ENCODE measurements around the gene UBE2D1.

Gene UBE2D1

GRCh38 chr10:58316874-58317273 lies 17.9 kb upstream of the UBE2D1 start:
- no peaks in the 10 kb centered on the region for H4K20me1 ChIP-seq (ENCODE audit: insufficient read depth, low read length)
- peaks cover 5% of the 10 kb centered on the region for H3K27me3 ChIP-seq (ENCODE audit: insufficient read depth, low read length, poor library complexity)
- DNase-seq = no peak
- H2AFZ ChIP-seq (ENCODE audit: low read depth, low read length) = no peak overlapping the region
- no peaks in the 10 kb centered on the region for H3K36me3 ChIP-seq (ENCODE audit: insufficient read depth, low read length)
- ATAC-seq (ENCODE audit: insufficient read depth, low read depth) = no peak
- no peak overlapping the region for H3K27ac ChIP-seq (ENCODE audit: low read length)
- no peaks in the 10 kb centered on the region for H3K4me1 ChIP-seq (ENCODE audit: insufficient read depth, low read length)
- no peaks in the 10 kb centered on the region for H3K9me3 ChIP-seq (ENCODE audit: insufficient read depth, low read length, severe bottlenecking)
- H3K4me3 ChIP-seq (ENCODE audit: low read depth in 1 of 2, low read length in 2 of 2) = no peak overlapping the region
- H3K79me2 ChIP-seq (ENCODE audit: insufficient read depth, low read length) = no peaks in the 10 kb centered on the region
- H3K4me2 ChIP-seq (ENCODE audit: insufficient read depth, low read length) = no peak overlapping the region
- TF ChIP-seq EZH2 (IDR thresholded peaks at IDR 0.05; ENCODE audit: borderline replicate concordance, low read depth, low read length, severe bottlenecking) (no peak), CTCF (IDR thresholded peaks at IDR 0.05; ENCODE audit: borderline replicate concordance, extremely low read depth, low read length, poor library complexity, severe bottlenecking) (no peak)
- H3K9ac ChIP-seq (ENCODE audit: low read depth, low read length) = no peak overlapping the region

GRCh38 chr10:58318346-58318745 lies 16.5 kb upstream of the UBE2D1 start:
- no peak overlapping the region for H2AFZ ChIP-seq (ENCODE audit: low read depth, low read length)

GRCh38 chr10:58319599-58319998 lies 15.2 kb upstream of the UBE2D1 start:
- Histone ChIP-seq H3K27ac (ENCODE audit: low read length) (no peak overlapping the region), H2AFZ (ENCODE audit: low read depth, low read length) (no peak overlapping the region), H3K79me2 (ENCODE audit: insufficient read depth, low read length) (no peaks in the 10 kb centered on the region), H3K4me3 (ENCODE audit: low read depth in 1 of 2, low read length in 2 of 2) (no peak overlapping the region), H3K27me3 (ENCODE audit: insufficient read depth, low read length, poor library complexity) (no peaks in the 10 kb centered on the region), H4K20me1 (ENCODE audit: insufficient read depth, low read length) (no peaks in the 10 kb centered on the region), H3K9me3 (ENCODE audit: insufficient read depth, low read length, severe bottlenecking) (no peaks in the 10 kb centered on the region), H3K9ac (ENCODE audit: low read depth, low read length) (no peak overlapping the region), H3K4me1 (ENCODE audit: insufficient read depth, low read length) (peaks cover 12% of the 10 kb centered on the region), H3K36me3 (ENCODE audit: insufficient read depth, low read length) (no peaks in the 10 kb centered on the region), H3K4me2 (ENCODE audit: insufficient read depth, low read length) (no peak overlapping the region)
- no peak for TF ChIP-seq CTCF (IDR thresholded peaks at IDR 0.05; ENCODE audit: borderline replicate concordance, extremely low read depth, low read length, poor library complexity, severe bottlenecking)
- no peak for TF ChIP-seq EZH2 (IDR thresholded peaks at IDR 0.05; ENCODE audit: borderline replicate concordance, low read depth, low read length, severe bottlenecking)
- ATAC-seq (ENCODE audit: insufficient read depth, low read depth) (no peak), DNase-seq (no peak)

More at GRCh38 chr10:58318346-58318745, 16.5 kb upstream of the UBE2D1 start:
- Histone ChIP-seq H3K9ac (ENCODE audit: low read depth, low read length) (no peak overlapping the region), H3K4me1 (ENCODE audit: insufficient read depth, low read length) (peaks cover 11% of the 10 kb centered on the region), H3K79me2 (ENCODE audit: insufficient read depth, low read length) (no peaks in the 10 kb centered on the region), H3K27ac (ENCODE audit: low read length) (no peak overlapping the region), H4K20me1 (ENCODE audit: insufficient read depth, low read length) (no peaks in the 10 kb centered on the region), H3K9me3 (ENCODE audit: insufficient read depth, low read length, severe bottlenecking) (no peaks in the 10 kb centered on the region), H3K4me2 (ENCODE audit: insufficient read depth, low read length) (no peak overlapping the region), H3K36me3 (ENCODE audit: insufficient read depth, low read length) (no peaks in the 10 kb centered on the region), H3K4me3 (ENCODE audit: low read depth in 1 of 2, low read length in 2 of 2) (no peak overlapping the region), H3K27me3 (ENCODE audit: insufficient read depth, low read length, poor library complexity) (peaks cover 4% of the 10 kb centered on the region)
- no peak for DNase-seq
- TF ChIP-seq EZH2 (IDR thresholded peaks at IDR 0.05; ENCODE audit: borderline replicate concordance, low read depth, low read length, severe bottlenecking) = no peak
- TF ChIP-seq CTCF (IDR thresholded peaks at IDR 0.05; ENCODE audit: borderline replicate concordance, extremely low read depth, low read length, poor library complexity, severe bottlenecking) = no peak
- ATAC-seq (ENCODE audit: insufficient read depth, low read depth) = no peak

Measured in DND-41 (cell line).